Natural killer cell treated with Interleukin-12 subunit alpha and Interleukin-12 subunit beta and Interleukin-15 and Interleukin-18, amount 100 ng/mL, for 72 hours (primary cell): ENCODE data around the gene SLCO3A1. TPM values are rescaled to one million over a fixed set of nuclear protein-coding genes. Genes with fewer than 3 reads are reported as not detected.

Source experiments
- ATAC-seq, 2 donors: fragments of 150-1000 bp; cut with Tn5 transposase in 1 of 2; sonication (Bioruptor Pico), chemical (Tn5 transposase) in 1 of 2; 2 replicates each; pipeline ENCODE4 v1.10.0; 2021
- DNase-seq: peaks from one replicate; pipeline ENCODE4 v3.0.0; 2022; ENCODE audit warnings: low spot score
- H3K27ac Mint-ChIP-seq, 2 donors: 1 replicate in 1 of 2; 2 replicates in 1 of 2; pipeline ENCODE4 v1.8.0; 2022; ENCODE audit warnings: mixed read lengths in 2 of 2, mild to moderate bottlenecking in 1 of 2, moderate library complexity in 1 of 2
- H3K27me3 Mint-ChIP-seq, 2 donors: 1 replicate in 1 of 2; 2 replicates in 1 of 2; pipeline ENCODE4 v1.8.0; 2022; ENCODE audit warnings: mixed read lengths in 2 of 2
- H3K36me3 Mint-ChIP-seq: one replicate; pipeline ENCODE4 v1.8.0; 2022; ENCODE audit warnings: mixed read lengths
- H3K4me1 Mint-ChIP-seq, 2 donors: 1 replicate in 1 of 2; 2 replicates in 1 of 2; pipeline ENCODE4 v1.8.0; 2022; ENCODE audit warnings: low read depth in 2 of 2, mixed read lengths in 2 of 2, mild to moderate bottlenecking in 1 of 2
- H3K4me3 Mint-ChIP-seq: one replicate; pipeline ENCODE4 v1.8.0; 2022; ENCODE audit warnings: mixed read lengths
- H3K9me3 Mint-ChIP-seq: 2 replicates; pipeline ENCODE4 v1.8.0; 2022; ENCODE audit warnings: mixed read lengths
- total RNA-seq, 2 donors: library from RNA; stranded (reverse); gene quantifications; one replicate each; pipeline ENCODE4 v1.2.3, GENCODE V29; 2022

SLCO3A1 gene
- total RNA-seq, 2 donors from 2014 or later: 10.4 to 12.5 TPM

- no peak for ATAC-seq
- Mint-ChIP-seq H3K4me1 (peaks cover 34 to 40% of the 10 kb centered on the region in 2 donors), H3K27ac (peak overlapping the region in 1 of 2 donors; percentile 13)
Observed at GRCh38 chr15:92076541-92076940, 223.0 kb downstream of the SLCO3A1 start.

GRCh38 chr15:92077353-92078085, 224.0 kb downstream of the SLCO3A1 start:
- peak; percentile 70 for DNase-seq
- H3K36me3 Mint-ChIP-seq: no peaks in the 10 kb centered on the region
- ATAC-seq: peak; percentile 52 to 76
- no peaks in the 10 kb centered on the region for H3K27me3 Mint-ChIP-seq
- no peak overlapping the region for H3K27ac Mint-ChIP-seq
- no peak overlapping the region for H3K4me3 Mint-ChIP-seq
- H3K9me3 Mint-ChIP-seq: no peaks in the 10 kb centered on the region
- peaks cover 33 to 40% of the 10 kb centered on the region in 2 donors for H3K4me1 Mint-ChIP-seq

More at GRCh38 chr15:92076541-92076940, 223.0 kb downstream of the SLCO3A1 start:
- Mint-ChIP-seq H3K27me3 (no peaks in the 10 kb centered on the region), H3K9me3 (no peaks in the 10 kb centered on the region), H3K4me3 (no peak overlapping the region), H3K36me3 (no peaks in the 10 kb centered on the region)
- DNase-seq: no peak

DNA sequence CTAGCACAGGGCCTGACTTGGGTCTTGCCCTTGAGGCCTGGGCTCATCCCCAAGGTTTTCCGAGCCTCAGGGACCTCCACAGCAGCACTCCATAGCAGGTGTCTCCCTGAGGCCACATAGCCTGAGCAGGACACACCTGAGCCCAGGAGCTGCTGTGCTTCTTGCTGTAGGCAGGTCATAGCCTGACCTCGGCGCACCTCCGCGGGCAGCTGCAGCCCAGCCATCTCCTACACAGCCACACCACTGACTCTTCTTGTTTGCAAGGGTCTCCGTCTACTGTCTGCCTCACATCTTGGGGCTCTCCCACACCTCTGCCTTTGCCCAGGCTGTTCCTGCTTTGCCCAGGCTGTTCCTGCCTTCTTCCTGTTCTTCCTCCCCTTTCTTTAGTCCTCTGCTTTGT, 224.8 kb downstream of the SLCO3A1 start:
- Mint-ChIP-seq H3K27me3 (no peaks in the 10 kb centered on the region), H3K4me3 (no peak overlapping the region), H3K36me3 (no peaks in the 10 kb centered on the region), H3K4me1 (peaks cover 27 to 33% of the 10 kb centered on the region in 2 donors), H3K27ac (peak overlapping the region in 1 of 2 donors; percentile 40), H3K9me3 (no peaks in the 10 kb centered on the region)
- no peak for DNase-seq
- ATAC-seq: no peak

GRCh38 chr15:92079047-92079446, 225.5 kb downstream of the SLCO3A1 start:
- Mint-ChIP-seq H3K4me3 (no peak overlapping the region), H3K27me3 (no peaks in the 10 kb centered on the region), H3K36me3 (no peaks in the 10 kb centered on the region), H3K9me3 (no peaks in the 10 kb centered on the region), H3K27ac (no peak overlapping the region), H3K4me1 (peaks cover 20 to 30% of the 10 kb centered on the region in 2 donors)
- DNase-seq (no peak), ATAC-seq (peak in 1 of 2 donors; percentile 40)

DNA sequence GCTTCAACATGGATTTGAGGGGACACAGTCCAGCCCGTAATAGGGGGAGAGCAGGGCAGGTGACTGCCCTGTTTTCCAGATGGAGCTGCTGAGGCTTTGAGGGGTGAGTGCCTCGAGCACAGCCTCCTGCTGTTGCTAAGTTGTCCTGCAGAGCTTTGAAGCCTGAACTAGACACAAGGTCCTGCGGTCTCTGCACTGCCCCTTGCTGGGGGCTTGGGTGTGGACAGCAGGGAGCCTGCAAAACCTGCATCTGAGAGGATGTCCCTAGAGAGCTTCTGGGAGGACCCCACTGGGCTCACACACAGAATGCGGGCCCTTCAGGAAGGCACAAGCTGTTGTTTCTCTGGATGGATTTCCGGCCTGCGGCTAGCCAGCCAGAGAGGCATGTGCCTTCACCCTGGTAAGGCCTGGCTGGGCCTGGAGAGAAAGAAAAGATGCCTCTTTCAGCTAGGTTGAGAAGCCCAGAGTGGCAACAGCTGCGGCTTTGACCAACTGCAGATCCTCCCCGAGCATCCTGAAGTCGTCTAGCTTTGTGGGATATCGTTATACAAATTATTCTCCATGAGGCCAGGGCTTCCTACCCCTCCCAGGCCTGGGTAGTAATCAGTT, 226.2 kb downstream of the SLCO3A1 start:
- Mint-ChIP-seq H3K36me3 (no peaks in the 10 kb centered on the region), H3K27ac (no peak overlapping the region), H3K4me1 (peaks cover 13 to 24% of the 10 kb centered on the region in 2 donors), H3K27me3 (no peaks in the 10 kb centered on the region), H3K4me3 (no peak overlapping the region), H3K9me3 (no peaks in the 10 kb centered on the region)
- DNase-seq (no peak), ATAC-seq (no peak)

- Mint-ChIP-seq H3K36me3 (no peaks in the 10 kb centered on the region), H3K4me1 (peaks cover 0 to 10% of the 10 kb centered on the region in 2 donors), H3K27me3 (no peaks in the 10 kb centered on the region), H3K9me3 (no peaks in the 10 kb centered on the region), H3K4me3 (no peak overlapping the region), H3K27ac (no peak overlapping the region)
- ATAC-seq (peak; percentile 54 to 73), DNase-seq (no peak)
Observed at GRCh38 chr15:92082006-92082843, 228.7 kb downstream of the SLCO3A1 start.

- peaks cover 0 to 8% of the 10 kb centered on the region in 2 donors for H3K4me1 Mint-ChIP-seq
- DNase-seq (peak; percentile 18), ATAC-seq (no peak)
- no peaks in the 10 kb centered on the region for H3K27me3 Mint-ChIP-seq
- H3K4me3 Mint-ChIP-seq: no peak overlapping the region
- no peaks in the 10 kb centered on the region for H3K36me3 Mint-ChIP-seq
- no peaks in the 10 kb centered on the region for H3K9me3 Mint-ChIP-seq
- H3K27ac Mint-ChIP-seq: no peak overlapping the region
Observed at GRCh38 chr15:92083190-92083589, 229.7 kb downstream of the SLCO3A1 start.

GRCh38 chr15:92087211-92087610, 233.7 kb downstream of the SLCO3A1 start:
- Mint-ChIP-seq H3K9me3 (no peaks in the 10 kb centered on the region), H3K27me3 (no peaks in the 10 kb centered on the region), H3K27ac (no peak overlapping the region), H3K36me3 (no peaks in the 10 kb centered on the region), H3K4me3 (no peak overlapping the region), H3K4me1 (peaks cover 1 to 6% of the 10 kb centered on the region in 2 donors)
- ATAC-seq (no peak), DNase-seq (no peak)

GRCh38 chr15:92091155-92091734, 237.7 kb downstream of the SLCO3A1 start:
- no peaks in the 10 kb centered on the region for H3K27me3 Mint-ChIP-seq
- ATAC-seq: no peak
- peaks cover 31 to 33% of the 10 kb centered on the region in 2 donors for H3K4me1 Mint-ChIP-seq
- H3K27ac Mint-ChIP-seq: no peak overlapping the region
- no peak for DNase-seq
- H3K36me3 Mint-ChIP-seq: no peaks in the 10 kb centered on the region
- no peaks in the 10 kb centered on the region for H3K9me3 Mint-ChIP-seq
- H3K4me3 Mint-ChIP-seq: no peak overlapping the region

- H3K27ac Mint-ChIP-seq: peak overlapping the region in 1 of 2 donors; percentile 42
Observed at GRCh38 chr15:92092289-92093105, 239.0 kb downstream of the SLCO3A1 start.

GRCh38 chr15:92095693-92096092, 242.2 kb downstream of the SLCO3A1 start:
- ATAC-seq (peak; percentile 87 to 90), DNase-seq (peak; percentile 74)
- Mint-ChIP-seq H3K9me3 (no peaks in the 10 kb centered on the region), H3K27me3 (no peaks in the 10 kb centered on the region), H3K36me3 (no peaks in the 10 kb centered on the region), H3K4me1 (peaks cover 54% of the 10 kb centered on the region in 2 donors), H3K27ac (peak overlapping the region; percentile 89 to 97), H3K4me3 (peak overlapping the region; percentile 85)

More at GRCh38 chr15:92092289-92093105, 239.0 kb downstream of the SLCO3A1 start:
- Mint-ChIP-seq H3K9me3 (no peaks in the 10 kb centered on the region), H3K4me3 (no peak overlapping the region), H3K27me3 (no peaks in the 10 kb centered on the region), H3K4me1 (peaks cover 41% of the 10 kb centered on the region in 2 donors), H3K36me3 (no peaks in the 10 kb centered on the region)
- DNase-seq: no peak
- no peak for ATAC-seq

DNA sequence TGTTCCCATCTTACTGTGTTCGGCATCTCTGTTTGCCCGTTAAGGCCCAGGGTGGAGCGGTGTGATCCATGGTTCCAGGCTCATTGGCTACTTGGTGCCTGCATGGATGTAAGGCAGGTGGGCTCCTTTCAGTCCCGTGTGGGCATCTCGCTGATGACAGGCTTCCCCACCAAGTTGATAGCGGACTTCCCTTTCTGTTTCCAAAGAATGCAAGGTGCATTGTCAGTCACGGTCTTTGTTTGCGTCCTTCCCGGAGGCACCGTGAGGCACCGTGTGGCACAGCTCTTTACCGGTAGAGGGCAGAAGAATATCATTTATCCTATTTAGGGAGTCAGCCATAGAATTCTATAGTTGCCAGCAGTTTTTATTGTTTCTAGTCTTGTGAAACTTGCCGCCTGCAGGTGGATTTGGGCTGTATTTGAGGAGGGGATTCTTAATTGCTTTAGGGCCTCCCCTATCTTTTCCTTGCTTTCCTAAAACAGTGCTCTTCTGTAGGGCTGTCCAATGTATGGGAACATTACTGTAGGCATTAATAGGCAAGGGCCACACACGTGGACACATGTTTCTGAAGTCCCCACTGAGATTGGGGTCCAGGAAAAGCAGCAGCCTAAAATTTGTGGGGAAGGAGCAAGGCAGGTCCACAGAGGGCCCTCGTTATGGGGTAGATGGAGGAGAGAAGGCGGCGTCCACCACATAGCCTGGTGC, 244.1 kb downstream of the SLCO3A1 start:
- Mint-ChIP-seq H3K4me3 (peak overlapping the region; percentile 52), H3K27ac (peak overlapping the region; percentile 60 to 97), H3K36me3 (no peaks in the 10 kb centered on the region), H3K27me3 (no peaks in the 10 kb centered on the region), H3K9me3 (no peaks in the 10 kb centered on the region), H3K4me1 (peaks cover 61 to 63% of the 10 kb centered on the region in 2 donors)
- peak; percentile 71 for DNase-seq
- peak; percentile 68 to 80 for ATAC-seq
